Panc1 (cell line): ENCODE data around the gene GRM1. TPM values are rescaled to one million over a fixed set of nuclear protein-coding genes. Genes with fewer than 3 reads are reported as not detected.

ENCODE experiments used
- ATAC-seq: fragments of 200-7000 bp; cut with Tn5 transposase; 2 replicates; pipeline ENCODE4 v1.9.1; 2020; ENCODE audit warnings: mild to moderate bottlenecking, moderate library complexity
- BruUV-seq: library from RNA; stranded (reverse); fragments of 400-500 nt; replicated peaks from 2 replicates; lab custom pipeline; 2021; lab: Mats Ljungman, UMichigan
- CTCF ChIA-PET: fragments of 300-600 bp; sonication (Branson Sonifier 250); formaldehyde crosslinking; loops from one replicate; lab custom pipeline; 2022; ENCODE audit warnings: antibody characterized with exemption; lab: Charles Lee
- POLR2A ChIA-PET: fragments of 300-600 bp; sonication (Branson Sonifier 250); formaldehyde crosslinking; loops from one replicate; lab custom pipeline; 2022; ENCODE audit warnings: antibody characterized with exemption; lab: Charles Lee
- DNase-seq: peaks from one replicate; pipeline ENCODE4 v3.0.0-alpha.2; 2010; ENCODE audit warnings: low read depth, low spot score
- H3K27ac ChIP-seq: 2 replicates; pipeline ENCODE4 v1.5.1; 2011; ENCODE audit warnings: mild to moderate bottlenecking, low read length, inconsistent platforms
- H3K27me3 ChIP-seq: fragments of 200-500 bp; sonication (Bioruptor generic); 2 replicates; pipeline ENCODE4 v1.6.0; 2014; ENCODE audit warnings: low read length, inconsistent platforms; ENCODE audit not compliant: control insufficient read depth, insufficient read depth
- H3K36me3 ChIP-seq: fragments of 200-500 bp; sonication (Bioruptor generic); 2 replicates; pipeline ENCODE4 v1.5.1; 2014; ENCODE audit warnings: inconsistent platforms, mild to moderate bottlenecking, low read length, moderate library complexity; ENCODE audit not compliant: control insufficient read depth, insufficient read depth
- H3K4me1 ChIP-seq: 2 replicates; pipeline ENCODE4 v1.5.1; 2011; ENCODE audit warnings: inconsistent platforms, mild to moderate bottlenecking, low read length, moderate library complexity; ENCODE audit not compliant: control insufficient read depth, insufficient read depth
- H3K4me3 ChIP-seq, 2 experiments: 2 replicates each; pipeline ENCODE4 v1.5.1; 2011 to 2012; ENCODE audit warnings: low read depth in 2 of 2, low read length in 2 of 2, mild to moderate bottlenecking in 2 of 2, inconsistent platforms in 1 of 2, moderate library complexity in 1 of 2
- H3K9me3 ChIP-seq: fragments of 200-500 bp; sonication (Bioruptor generic); 2 replicates; pipeline ENCODE4 v1.5.1; 2014; ENCODE audit warnings: low read depth, mild to moderate bottlenecking, inconsistent platforms, low read length, moderate library complexity; ENCODE audit not compliant: control insufficient read depth, insufficient read depth
- POLR2AphosphoS5 ChIP-seq: IDR thresholded peaks from 2 replicates; pipeline ENCODE4 v1.6.1; 2012; ENCODE audit warnings: mild to moderate bottlenecking, low read depth, low read length, moderate library complexity
- SIN3A ChIP-seq: IDR thresholded peaks from 2 replicates; pipeline ENCODE4 v1.6.1; 2012; ENCODE audit warnings: low read depth, mild to moderate bottlenecking, low read length, moderate library complexity, borderline replicate concordance; ENCODE audit not compliant: insufficient read depth
- in situ Hi-C: cut with HindIII; loops from 2 replicates; pipeline ENCODE4 v1.10.0; 2016; ENCODE audit warnings: low sequenced_read_pairs, low pct_unique_long_range_greater_than_20kb
- intact Hi-C: fragments of 100-400 bp; cut with micrococcal nuclease; formaldehyde crosslinking; loops from one replicate; pipeline ENCODE4 v1.10.0; 2022; ENCODE audit not compliant: unreplicated experiment
- total RNA-seq: library from RNA; stranded (reverse); gene quantifications from one replicate; pipeline ENCODE4 v1.2.1, GENCODE V29; 2021; ENCODE audit not compliant: unreplicated experiment
- TF ChIP-seq, protein P1 (sequence below), 2 experiments: IDR thresholded peaks; 2 replicates each; pipeline ENCODE4 v1.6.1; 2011 to 2012; ENCODE audit warnings: low read depth in 2 of 2, control low read depth in 1 of 2, low read length in 1 of 2, mild to moderate bottlenecking in 1 of 2, moderate library complexity in 1 of 2; ENCODE audit not compliant: insufficient read depth in 1 of 2
- TF ChIP-seq, protein P2 (sequence below): fragments of 450-650 bp; IDR thresholded peaks from 2 replicates; pipeline ENCODE4 v1.5.1; 2017; ENCODE audit warnings: mild to moderate bottlenecking

GRM1 gene
- total RNA-seq, 1 experiment from 2014 or later, result not detected

DNA sequence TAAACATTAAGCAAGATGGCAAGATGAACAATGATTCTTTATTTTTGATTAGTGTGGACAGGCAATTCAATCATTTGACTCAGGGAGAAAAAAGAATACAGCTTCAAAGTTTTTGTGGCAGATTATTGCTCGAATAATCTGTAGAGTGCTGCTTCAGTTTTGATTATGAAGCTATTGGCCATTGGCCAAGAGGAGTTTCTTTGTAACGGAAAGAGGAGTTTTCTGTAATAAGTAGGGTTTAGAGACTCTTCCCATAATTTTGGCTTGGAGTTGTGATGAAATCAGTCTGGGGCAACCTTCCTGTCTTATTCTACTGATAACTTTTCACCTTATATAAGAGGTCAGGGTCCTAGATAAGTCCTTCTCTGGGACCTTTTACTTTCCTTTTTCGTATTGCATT is 258.1 kb downstream of the GRM1 start:
- intact Hi-C loops, result no loop called here
- no peak overlapping the region for H3K27ac ChIP-seq
- no peak for TF ChIP-seq SIN3A
- TF ChIP-seq, protein P1, sequence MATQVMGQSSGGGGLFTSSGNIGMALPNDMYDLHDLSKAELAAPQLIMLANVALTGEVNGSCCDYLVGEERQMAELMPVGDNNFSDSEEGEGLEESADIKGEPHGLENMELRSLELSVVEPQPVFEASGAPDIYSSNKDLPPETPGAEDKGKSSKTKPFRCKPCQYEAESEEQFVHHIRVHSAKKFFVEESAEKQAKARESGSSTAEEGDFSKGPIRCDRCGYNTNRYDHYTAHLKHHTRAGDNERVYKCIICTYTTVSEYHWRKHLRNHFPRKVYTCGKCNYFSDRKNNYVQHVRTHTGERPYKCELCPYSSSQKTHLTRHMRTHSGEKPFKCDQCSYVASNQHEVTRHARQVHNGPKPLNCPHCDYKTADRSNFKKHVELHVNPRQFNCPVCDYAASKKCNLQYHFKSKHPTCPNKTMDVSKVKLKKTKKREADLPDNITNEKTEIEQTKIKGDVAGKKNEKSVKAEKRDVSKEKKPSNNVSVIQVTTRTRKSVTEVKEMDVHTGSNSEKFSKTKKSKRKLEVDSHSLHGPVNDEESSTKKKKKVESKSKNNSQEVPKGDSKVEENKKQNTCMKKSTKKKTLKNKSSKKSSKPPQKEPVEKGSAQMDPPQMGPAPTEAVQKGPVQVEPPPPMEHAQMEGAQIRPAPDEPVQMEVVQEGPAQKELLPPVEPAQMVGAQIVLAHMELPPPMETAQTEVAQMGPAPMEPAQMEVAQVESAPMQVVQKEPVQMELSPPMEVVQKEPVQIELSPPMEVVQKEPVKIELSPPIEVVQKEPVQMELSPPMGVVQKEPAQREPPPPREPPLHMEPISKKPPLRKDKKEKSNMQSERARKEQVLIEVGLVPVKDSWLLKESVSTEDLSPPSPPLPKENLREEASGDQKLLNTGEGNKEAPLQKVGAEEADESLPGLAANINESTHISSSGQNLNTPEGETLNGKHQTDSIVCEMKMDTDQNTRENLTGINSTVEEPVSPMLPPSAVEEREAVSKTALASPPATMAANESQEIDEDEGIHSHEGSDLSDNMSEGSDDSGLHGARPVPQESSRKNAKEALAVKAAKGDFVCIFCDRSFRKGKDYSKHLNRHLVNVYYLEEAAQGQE (IDR thresholded peaks at IDR 0.05; ENCODE audit: insufficient read depth in 1 of 2, low read depth in 2 of 2, low read length in 1 of 2), result no peak
- ATAC-seq (no peak), DNase-seq (no peak)
- CTCF ChIA-PET, result no interaction called here
- H3K27me3 ChIP-seq, result no peaks in the 10 kb centered on the region
- POLR2A ChIA-PET, result no interaction called here
- BruUV-seq, result no TSS peak
- in situ Hi-C loops, result no loop called here
- H3K9me3 ChIP-seq, result no peaks in the 10 kb centered on the region
- H3K4me3 ChIP-seq, result no peak overlapping the region
- H3K4me1 ChIP-seq, result no peaks in the 10 kb centered on the region
- H3K36me3 ChIP-seq, result no peaks in the 10 kb centered on the region

DNA sequence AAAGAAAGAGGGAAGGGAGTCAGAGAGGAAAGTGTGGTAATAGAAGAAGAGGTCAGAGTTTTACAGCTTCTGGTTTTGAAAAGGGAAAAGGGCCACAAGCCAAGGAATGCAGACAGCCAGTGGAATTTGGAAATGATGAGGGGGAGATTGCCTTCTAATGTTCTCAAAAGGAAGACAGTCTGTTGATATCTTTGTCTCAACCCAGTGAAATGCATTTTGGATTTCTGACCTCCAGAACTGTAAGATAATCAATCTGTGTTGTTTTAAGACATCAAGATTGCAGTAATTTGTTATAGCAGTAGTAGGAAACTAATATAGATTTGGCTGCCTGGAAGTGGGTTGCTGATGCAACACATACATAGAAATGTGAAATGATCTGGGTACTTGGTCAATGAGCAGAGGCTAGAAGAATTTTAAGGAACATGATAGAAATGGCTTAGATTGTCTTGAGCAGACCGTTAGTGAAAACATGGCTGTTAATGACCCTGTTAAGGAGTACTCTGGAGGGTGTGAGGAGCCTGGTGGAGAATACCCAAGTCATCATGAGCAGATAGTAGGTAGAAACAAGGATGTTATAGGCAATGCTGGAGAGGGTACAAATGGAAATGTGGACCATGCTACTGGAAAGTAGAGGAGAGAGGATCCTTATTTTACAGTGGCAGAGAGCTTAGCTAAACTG is 259.0 kb downstream of the GRM1 start:
- no peaks in the 10 kb centered on the region for H3K9me3 ChIP-seq
- POLR2A ChIA-PET, result no interaction called here
- no peaks in the 10 kb centered on the region for H3K4me1 ChIP-seq
- BruUV-seq, result no TSS peak
- CTCF ChIA-PET, result no interaction called here
- no peak overlapping the region for H3K27ac ChIP-seq
- H3K27me3 ChIP-seq, result no peaks in the 10 kb centered on the region
- intact Hi-C loops, result no loop called here
- in situ Hi-C loops, result no loop called here
- ATAC-seq (no peak), DNase-seq (no peak)
- H3K4me3 ChIP-seq, result no peak overlapping the region
- TF ChIP-seq, protein P2, sequence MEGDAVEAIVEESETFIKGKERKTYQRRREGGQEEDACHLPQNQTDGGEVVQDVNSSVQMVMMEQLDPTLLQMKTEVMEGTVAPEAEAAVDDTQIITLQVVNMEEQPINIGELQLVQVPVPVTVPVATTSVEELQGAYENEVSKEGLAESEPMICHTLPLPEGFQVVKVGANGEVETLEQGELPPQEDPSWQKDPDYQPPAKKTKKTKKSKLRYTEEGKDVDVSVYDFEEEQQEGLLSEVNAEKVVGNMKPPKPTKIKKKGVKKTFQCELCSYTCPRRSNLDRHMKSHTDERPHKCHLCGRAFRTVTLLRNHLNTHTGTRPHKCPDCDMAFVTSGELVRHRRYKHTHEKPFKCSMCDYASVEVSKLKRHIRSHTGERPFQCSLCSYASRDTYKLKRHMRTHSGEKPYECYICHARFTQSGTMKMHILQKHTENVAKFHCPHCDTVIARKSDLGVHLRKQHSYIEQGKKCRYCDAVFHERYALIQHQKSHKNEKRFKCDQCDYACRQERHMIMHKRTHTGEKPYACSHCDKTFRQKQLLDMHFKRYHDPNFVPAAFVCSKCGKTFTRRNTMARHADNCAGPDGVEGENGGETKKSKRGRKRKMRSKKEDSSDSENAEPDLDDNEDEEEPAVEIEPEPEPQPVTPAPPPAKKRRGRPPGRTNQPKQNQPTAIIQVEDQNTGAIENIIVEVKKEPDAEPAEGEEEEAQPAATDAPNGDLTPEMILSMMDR, result no peak
- H3K36me3 ChIP-seq, result no peaks in the 10 kb centered on the region

DNA sequence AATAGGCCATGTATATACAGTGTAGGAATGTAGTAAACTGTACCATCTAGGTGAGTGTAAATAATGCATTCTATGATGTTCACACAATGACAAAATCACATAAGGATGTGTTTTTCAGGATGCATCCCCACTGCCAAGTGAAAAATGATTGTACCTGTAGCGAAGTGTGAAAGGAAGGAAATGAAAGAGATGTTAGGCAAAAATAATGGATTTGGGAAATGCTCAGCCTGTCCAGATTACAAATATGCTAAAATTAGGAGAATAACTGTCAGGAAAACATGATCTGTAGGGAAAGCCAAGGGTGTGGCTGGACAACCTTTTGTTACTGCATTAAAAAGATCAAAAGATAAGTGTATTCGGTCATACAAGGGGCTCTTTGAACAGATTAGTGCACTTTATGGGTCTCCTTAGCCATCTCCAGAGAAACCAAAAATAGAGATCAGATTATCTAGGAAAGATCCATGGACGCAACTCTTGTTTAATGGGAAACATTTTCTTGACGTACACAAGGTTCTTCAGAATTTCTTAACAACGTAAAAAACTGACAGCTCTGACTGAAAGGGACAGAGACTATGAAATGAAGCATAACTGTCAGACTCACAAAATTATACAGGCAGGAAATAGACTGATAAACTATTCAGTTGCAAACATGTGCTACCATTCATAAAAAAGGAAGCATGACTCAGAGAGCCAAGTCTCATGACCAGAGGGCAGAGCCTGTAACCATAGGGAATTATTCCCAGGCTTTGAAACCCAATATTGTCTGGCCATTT is 261.1 kb downstream of the GRM1 start:
- ATAC-seq, result no peak
- in situ Hi-C loops (no loop called here), intact Hi-C loops (no loop called here)
- Histone ChIP-seq H3K36me3 (no peaks in the 10 kb centered on the region), H3K27me3 (no peaks in the 10 kb centered on the region), H3K4me3 (no peak overlapping the region), H3K9me3 (no peaks in the 10 kb centered on the region), H3K4me1 (no peaks in the 10 kb centered on the region), H3K27ac (no peak overlapping the region)
- ChIA-PET POLR2A (no interaction called here), CTCF (no interaction called here)
- no peak for DNase-seq
- no TSS peak for BruUV-seq
- TF ChIP-seq POLR2AphosphoS5, result no peak
